ENCODE results near the gene RHOV.

The RHOV gene

GRCh38 chr15:40873694-40874561, at the start of gene RHOV:
TSS of gene RHOV (minus strand) at chr15:40874234. CDS start at chr15:40874139, 95 bp downstream.
- DNase-seq = no peak

- no peak for DNase-seq
Measured at GRCh38 chr15:40923551-40923950, 49.5 kb upstream of the RHOV start.

GRCh38 chr15:40922608-40923005, 48.6 kb upstream of the RHOV start:
- DNase-seq = no peak

GRCh38 chr15:40921949-40922607, 48.0 kb upstream of the RHOV start:
- DNase-seq = no peak

GRCh38 chr15:40918799-40919392, 44.9 kb upstream of the RHOV start:
- no peak for DNase-seq

- DNase-seq = no peak
Measured at GRCh38 chr15:40918146-40918798, 44.2 kb upstream of the RHOV start.

- no peak for DNase-seq
Measured at GRCh38 chr15:40917585-40917984, 43.6 kb upstream of the RHOV start.

- no peak for DNase-seq
Measured at GRCh38 chr15:40915679-40916078, 41.6 kb upstream of the RHOV start.

GRCh38 chr15:40915116-40915661, 41.2 kb upstream of the RHOV start:
- no peak for DNase-seq

- DNase-seq = no peak
Measured at GRCh38 chr15:40914486-40914885, 40.5 kb upstream of the RHOV start.

GRCh38 chr15:40914013-40914412, 40.0 kb upstream of the RHOV start:
- DNase-seq = no peak

- DNase-seq = no peak
Measured at GRCh38 chr15:40912478-40912877, 38.4 kb upstream of the RHOV start.

- DNase-seq = no peak
Measured at GRCh38 chr15:40911693-40912092, 37.7 kb upstream of the RHOV start.

GRCh38 chr15:40911141-40911540, 37.1 kb upstream of the RHOV start:
- no peak for DNase-seq

- DNase-seq = no peak
Measured at GRCh38 chr15:40909662-40910630, 35.9 kb upstream of the RHOV start.

- DNase-seq = no peak
Measured at GRCh38 chr15:40908095-40908494, 34.1 kb upstream of the RHOV start.

- DNase-seq = no peak
Measured at GRCh38 chr15:40906991-40907802, 33.2 kb upstream of the RHOV start.

GRCh38 chr15:40906091-40906990, 32.3 kb upstream of the RHOV start:
- peak; percentile 86 for DNase-seq

GRCh38 chr15:40904552-40905201, 30.6 kb upstream of the RHOV start:
- DNase-seq = no peak
